Mammary epithelial cell (primary cell): ENCODE results near the gene CPA2.

Source experiments
- EZH2 ChIP-seq: IDR thresholded peaks from 2 replicates; pipeline ENCODE4 v1.6.1; 2012; ENCODE audit warnings: low read length, inconsistent platforms, borderline replicate concordance
- TF ChIP-seq, protein P1 (sequence below), 2 donors: IDR thresholded peaks in 1 of 2; conservative IDR thresholded peaks in 1 of 2; 2 replicates each; pipeline ENCODE4 v1.5.1; 2011 to 2012; ENCODE audit warnings: inconsistent platforms in 2 of 2, low read length in 2 of 2, mild to moderate bottlenecking in 2 of 2, control low read depth in 1 of 2, low read depth in 1 of 2; ENCODE audit not compliant: insufficient read depth in 1 of 2; ENCODE audit errors: extremely low read depth in 1 of 2

DNA sequence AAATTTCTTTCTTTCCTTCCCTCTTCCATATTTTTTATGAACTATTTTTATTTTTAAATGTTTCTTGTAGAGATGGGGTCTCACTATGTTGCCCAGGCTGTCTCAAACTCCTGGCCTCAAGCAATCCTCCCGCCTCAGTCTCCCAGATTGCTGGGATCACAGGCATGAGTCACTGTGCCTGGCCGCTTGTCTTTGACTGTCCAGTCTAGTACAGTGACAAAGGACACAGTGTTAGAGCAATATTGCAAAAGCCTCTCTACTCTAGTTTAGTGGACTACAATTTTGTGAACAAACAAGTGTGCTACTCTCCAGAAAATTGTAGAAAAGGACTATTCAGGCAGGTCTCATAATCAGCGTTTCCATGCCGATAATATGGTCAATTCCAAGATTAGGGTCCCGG, 37.3 kb downstream of the CPA2 start:
- TF ChIP-seq, protein P1, sequence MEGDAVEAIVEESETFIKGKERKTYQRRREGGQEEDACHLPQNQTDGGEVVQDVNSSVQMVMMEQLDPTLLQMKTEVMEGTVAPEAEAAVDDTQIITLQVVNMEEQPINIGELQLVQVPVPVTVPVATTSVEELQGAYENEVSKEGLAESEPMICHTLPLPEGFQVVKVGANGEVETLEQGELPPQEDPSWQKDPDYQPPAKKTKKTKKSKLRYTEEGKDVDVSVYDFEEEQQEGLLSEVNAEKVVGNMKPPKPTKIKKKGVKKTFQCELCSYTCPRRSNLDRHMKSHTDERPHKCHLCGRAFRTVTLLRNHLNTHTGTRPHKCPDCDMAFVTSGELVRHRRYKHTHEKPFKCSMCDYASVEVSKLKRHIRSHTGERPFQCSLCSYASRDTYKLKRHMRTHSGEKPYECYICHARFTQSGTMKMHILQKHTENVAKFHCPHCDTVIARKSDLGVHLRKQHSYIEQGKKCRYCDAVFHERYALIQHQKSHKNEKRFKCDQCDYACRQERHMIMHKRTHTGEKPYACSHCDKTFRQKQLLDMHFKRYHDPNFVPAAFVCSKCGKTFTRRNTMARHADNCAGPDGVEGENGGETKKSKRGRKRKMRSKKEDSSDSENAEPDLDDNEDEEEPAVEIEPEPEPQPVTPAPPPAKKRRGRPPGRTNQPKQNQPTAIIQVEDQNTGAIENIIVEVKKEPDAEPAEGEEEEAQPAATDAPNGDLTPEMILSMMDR (conservative IDR thresholded peaks at IDR 0.05 in 1 of 2, IDR thresholded peaks at IDR 0.05 in 1 of 2; ENCODE audit: extremely low read depth in 1 of 2, insufficient read depth in 1 of 2, low read depth in 1 of 2, low read length in 2 of 2): no peak
- TF ChIP-seq EZH2: no peak
